Neural cell (in vitro differentiated cells): ENCODE data around the gene INHA.

Source experiments
- CTCF ChIP-seq: fragments of 450-650 bp; IDR thresholded peaks from 2 replicates; pipeline ENCODE4 v1.5.1; 2014; ENCODE audit warnings: antibody characterized with exemption, mild to moderate bottlenecking, moderate library complexity; ENCODE audit not compliant: poor library complexity, severe bottlenecking
- EP300 ChIP-seq: fragments of 450-650 bp; conservative IDR thresholded peaks from 2 replicates; pipeline ENCODE4 v1.6.1; 2014; ENCODE audit warnings: antibody characterized with exemption, mild to moderate bottlenecking, moderate library complexity; ENCODE audit not compliant: poor library complexity, severe bottlenecking
- EZH2 ChIP-seq: fragments of 200-600, 300-800 bp; shearing (Covaris generic), sonication (generic); IDR thresholded peaks from 2 replicates; pipeline ENCODE4 v1.6.1; 2014; ENCODE audit warnings: antibody characterized with exemption, low read length, borderline replicate concordance, mild to moderate bottlenecking; ENCODE audit not compliant: insufficient read depth, poor library complexity, severe bottlenecking
- MXI1 ChIP-seq: fragments of 450-650 bp; conservative IDR thresholded peaks from 2 replicates; pipeline ENCODE4 v1.6.1; 2014; ENCODE audit warnings: antibody characterized with exemption, mild to moderate bottlenecking; ENCODE audit not compliant: poor library complexity, severe bottlenecking
- POLR2AphosphoS5 ChIP-seq: IDR thresholded peaks from 2 replicates; pipeline ENCODE4 v1.6.1; 2012
- RAD21 ChIP-seq: fragments of 450-650 bp; conservative IDR thresholded peaks from 2 replicates; pipeline ENCODE4 v1.6.1; 2014; ENCODE audit warnings: antibody characterized with exemption, mild to moderate bottlenecking, moderate library complexity
- REST ChIP-seq: IDR thresholded peaks from 2 replicates; pipeline ENCODE4 v1.6.1; 2012; ENCODE audit warnings: borderline replicate concordance
- TAF1 ChIP-seq: IDR thresholded peaks from 2 replicates; pipeline ENCODE4 v1.6.1; 2012; ENCODE audit warnings: low read depth

- TF ChIP-seq CTCF: no peak
- no peak for TF ChIP-seq RAD21
- TF ChIP-seq REST: no peak
- TF ChIP-seq EZH2: no peak
- no peak for TF ChIP-seq EP300
- TF ChIP-seq TAF1: no peak
- TF ChIP-seq POLR2AphosphoS5: no peak
- no peak for TF ChIP-seq MXI1
Observed at GRCh38 chr2:219618733-219619122, 46.6 kb downstream of the INHA start.
